Measurements from ENCODE around the gene MIEF2. TPM values are rescaled to one million over a fixed set of nuclear protein-coding genes. Genes with fewer than 3 reads are reported as not detected.

MIEF2 gene
- total and polyA plus RNA-seq, 7 donors = 8.1 to 28.4 (median 18.4) TPM

GRCh38 chr17:18233803-18234518 lies 26.5 kb upstream of the MIEF2 start:
- TF ChIP-seq CTCF (IDR thresholded peaks at IDR 0.05) = no peak
- intact Hi-C loops (cut with DNase I) = no loop called here
- DNase-seq (no peak), ATAC-seq (no peak)
- no peaks in the 10 kb centered on the region for H3K27me3 ChIP-seq (ENCODE audit: insufficient read depth in 3 of 3, low read length in 2 of 3)
- no peaks in the 10 kb centered on the region for H3K9me3 ChIP-seq
- no peaks in the 10 kb centered on the region for H3K4me1 ChIP-seq
- H3K27ac ChIP-seq = no peak overlapping the region
- no peak overlapping the region for H3K4me3 ChIP-seq
- peaks cover 0 to 47% of the 10 kb centered on the region in 2 donors for H3K36me3 ChIP-seq (ENCODE audit: insufficient read depth in 1 of 2, low read depth in 1 of 2)
- 93 to 96% (median 94%) methylated on average over 22 of the region's 22 CpGs for WGBS, 3 donors

GRCh38 chr17:18234853-18235380 lies 25.5 kb upstream of the MIEF2 start:
- peaks cover 0 to 52% of the 10 kb centered on the region in 2 donors for H3K36me3 ChIP-seq (ENCODE audit: insufficient read depth in 1 of 2, low read depth in 1 of 2)

GRCh38 chr17:18235743-18236256 lies 24.7 kb upstream of the MIEF2 start:
- 75 to 87% (median 75%) methylated on average over 14 of the region's 14 CpGs for WGBS, 3 donors
- H3K27me3 ChIP-seq (ENCODE audit: insufficient read depth in 3 of 3, low read length in 2 of 3) = no peaks in the 10 kb centered on the region
- H3K27ac ChIP-seq = no peak overlapping the region
- DNase-seq (peak in 1 of 2 donors; percentile 48), ATAC-seq (peak in 3 of 4 donors; percentile 19 to 61 (median 31))
- no peak for TF ChIP-seq CTCF (IDR thresholded peaks at IDR 0.05)
- peaks cover 0 to 55% of the 10 kb centered on the region in 2 donors for H3K36me3 ChIP-seq (ENCODE audit: insufficient read depth in 1 of 2, low read depth in 1 of 2)
- H3K4me1 ChIP-seq = no peaks in the 10 kb centered on the region
- no peak overlapping the region for H3K4me3 ChIP-seq
- intact Hi-C loops (cut with DNase I) = no loop called here
- no peaks in the 10 kb centered on the region for H3K9me3 ChIP-seq

More at GRCh38 chr17:18234853-18235380, 25.5 kb upstream of the MIEF2 start:
- no peak overlapping the region for H3K4me3 ChIP-seq
- H3K27ac ChIP-seq = no peak overlapping the region
- DNase-seq (no peak), ATAC-seq (no peak)
- no peaks in the 10 kb centered on the region for H3K4me1 ChIP-seq
- 96 to 97% (median 96%) methylated on average over 22 of the region's 22 CpGs for WGBS, 3 donors
- no peaks in the 10 kb centered on the region for H3K27me3 ChIP-seq (ENCODE audit: insufficient read depth in 3 of 3, low read length in 2 of 3)
- H3K9me3 ChIP-seq = no peaks in the 10 kb centered on the region
- intact Hi-C loops (cut with DNase I) = no loop called here
- no peak for TF ChIP-seq CTCF (IDR thresholded peaks at IDR 0.05)

- no peak for TF ChIP-seq CTCF (IDR thresholded peaks at IDR 0.05)
- intact Hi-C loops (cut with DNase I) = no loop called here
- Histone ChIP-seq H3K36me3 (ENCODE audit: insufficient read depth in 1 of 2, low read depth in 1 of 2) (peaks cover 0 to 62% of the 10 kb centered on the region in 2 donors), H3K27ac (no peak overlapping the region), H3K9me3 (no peaks in the 10 kb centered on the region), H3K4me1 (no peaks in the 10 kb centered on the region), H3K4me3 (no peak overlapping the region), H3K27me3 (ENCODE audit: insufficient read depth in 3 of 3, low read length in 2 of 3) (no peaks in the 10 kb centered on the region)
- DNase-seq = no peak
- WGBS, 3 donors = 90 to 94% (median 92%) methylated on average over 17 to 18 of the region's 18 CpGs
- ATAC-seq = no peak
Observed at GRCh38 chr17:18236494-18236893, 24.0 kb upstream of the MIEF2 start.
